ENCODE results near the gene TMEM207.

TMEM207 gene

DNA sequence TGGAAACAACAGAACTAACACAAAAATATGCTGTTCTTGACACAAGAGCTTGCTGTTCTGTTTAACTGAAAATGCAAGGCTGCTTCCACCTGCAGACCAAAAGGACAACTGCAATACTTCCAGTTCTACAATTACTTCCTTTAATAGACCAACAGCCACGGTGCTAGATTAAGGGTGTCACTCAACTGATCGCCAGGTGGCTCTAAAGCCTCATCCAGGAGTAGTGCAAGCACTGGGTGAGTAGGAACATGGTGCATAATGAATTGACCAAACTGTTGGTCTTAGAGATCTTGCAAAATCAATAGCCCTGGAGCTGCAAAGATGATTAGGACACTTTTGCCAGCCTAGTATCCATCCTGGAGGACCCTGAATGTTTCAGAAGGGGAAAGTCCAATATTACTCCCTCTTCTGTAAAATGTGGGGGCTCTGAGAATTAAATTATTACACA is 65.4 kb downstream of the TMEM207 start:
- DNase-seq (ENCODE audit: low read depth): no peak

DNA sequence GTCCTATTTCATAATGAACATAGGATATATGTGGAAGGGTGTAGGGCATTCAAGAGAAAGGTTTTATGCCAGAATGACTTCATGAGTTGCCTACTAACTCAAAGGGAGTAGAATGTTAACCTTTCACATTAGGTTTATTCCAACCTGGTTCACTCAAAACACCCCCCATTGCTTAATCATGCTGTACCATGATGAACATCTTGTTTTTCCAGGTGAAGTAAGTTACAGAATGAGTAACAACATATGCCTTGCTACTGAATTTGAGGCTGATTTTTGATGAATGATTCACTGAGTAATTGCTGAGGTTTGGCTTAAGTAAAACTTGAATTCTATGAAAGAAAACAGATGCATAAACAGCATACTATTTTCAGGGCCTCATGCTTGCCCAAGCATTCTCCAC is 67.6 kb downstream of the TMEM207 start:
- no peak for DNase-seq (ENCODE audit: low read depth)

DNA sequence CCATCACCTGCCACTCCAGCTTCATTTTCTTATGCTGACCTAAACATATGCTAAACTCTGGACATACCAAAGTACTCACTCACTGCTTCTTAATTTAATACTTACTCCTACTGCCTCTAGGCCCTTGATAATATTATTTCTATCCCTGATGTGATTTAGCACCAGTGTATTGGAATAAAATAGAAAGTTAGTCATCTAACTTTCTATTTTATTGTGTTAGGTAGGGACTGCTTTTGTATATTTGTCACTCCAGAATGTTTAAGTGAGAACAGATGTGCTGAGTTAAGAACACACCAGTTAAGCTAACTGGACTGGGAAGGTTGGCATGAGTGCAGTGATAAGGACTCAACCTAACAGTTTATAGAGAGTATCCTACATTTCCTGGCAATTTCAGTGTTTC is 68.3 kb downstream of the TMEM207 start:
- DNase-seq (ENCODE audit: low read depth): no peak

DNA sequence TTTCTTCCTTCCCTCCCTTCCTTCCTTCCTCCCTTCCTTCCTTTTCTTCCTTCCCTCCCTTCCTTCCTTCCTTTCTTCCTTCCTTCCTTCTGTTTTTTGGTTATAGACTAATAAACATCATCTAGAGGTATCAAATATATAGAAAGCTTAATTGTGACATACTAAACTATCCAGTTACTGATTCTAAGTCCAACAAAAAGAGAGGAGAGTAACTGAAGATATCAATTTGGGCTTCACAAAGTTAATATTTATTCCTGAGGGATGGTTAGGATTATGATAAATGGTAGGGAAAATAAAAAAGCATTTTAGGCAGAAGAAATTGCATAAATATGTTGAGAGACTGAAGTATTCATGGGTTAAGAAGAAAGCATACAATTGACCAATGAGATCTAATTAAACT is 69.5 kb downstream of the TMEM207 start:
- no peak for DNase-seq (ENCODE audit: low read depth)

Data from activated T-cell treated with anti-CD3 and anti-CD28 coated beads for 24 hours (primary cell).